Progenitor cell of endocrine pancreas (in vitro differentiated cells): ENCODE data around the gene OSGIN1. TPM values are rescaled to one million over a fixed set of nuclear protein-coding genes. Genes with fewer than 3 reads are reported as not detected.

Experiments used
- DNase-seq: peaks from one replicate; pipeline ENCODE4 v3.0.0; 2021; ENCODE audit warnings: low spot score; ENCODE audit not compliant: unreplicated experiment
- H3K27ac Mint-ChIP-seq: 2 replicates; pipeline ENCODE4 v1.8.0; 2021; ENCODE audit warnings: mild to moderate bottlenecking, moderate library complexity, mixed read lengths
- H3K27me3 Mint-ChIP-seq: 2 replicates; pipeline ENCODE4 v1.8.0; 2021; ENCODE audit warnings: mixed read lengths
- H3K36me3 Mint-ChIP-seq: 2 replicates; pipeline ENCODE4 v1.8.0; 2022; ENCODE audit warnings: mixed read lengths; ENCODE audit not compliant: insufficient read depth
- H3K4me1 Mint-ChIP-seq: 2 replicates; pipeline ENCODE4 v1.8.0; 2021; ENCODE audit warnings: low read depth, mixed read lengths
- H3K4me3 Mint-ChIP-seq: 2 replicates; pipeline ENCODE4 v1.8.0; 2021; ENCODE audit warnings: low read depth, mild to moderate bottlenecking, moderate library complexity, mixed read lengths
- H3K9me3 Mint-ChIP-seq: 2 replicates; pipeline ENCODE4 v1.8.0; 2021; ENCODE audit warnings: low read depth, mixed read lengths
- CTCF ChIP-seq: fragments of 200-600 bp; sonication (generic); IDR thresholded peaks from one replicate; pipeline ENCODE4 v1.5.0; 2021; ENCODE audit warnings: antibody characterized with exemption, mild to moderate bottlenecking; ENCODE audit not compliant: unreplicated experiment
- total RNA-seq: library from RNA; stranded (reverse); gene quantifications from 2 replicates; pipeline ENCODE4 v1.2.1, GENCODE V29; 2021

Gene OSGIN1
- total RNA-seq, 1 donor from 2014 or later, result 2.7 TPM

- Mint-ChIP-seq H3K9me3 (no peaks in the 10 kb centered on the region), H3K27me3 (peaks cover 13% of the 10 kb centered on the region), H3K27ac (no peak overlapping the region), H3K4me3 (no peak overlapping the region), H3K4me1 (peaks cover 7% of the 10 kb centered on the region), H3K36me3 (peaks cover 12% of the 10 kb centered on the region)
- no peak for TF ChIP-seq CTCF
- DNase-seq, result no peak
Observed at GRCh38 chr16:83936581-83937165, 16.4 kb upstream of the OSGIN1 start.

GRCh38 chr16:83937267-83937666 is 15.8 kb upstream of the OSGIN1 start:
- DNase-seq, result no peak
- no peak overlapping the region for H3K27ac Mint-ChIP-seq
- no peak overlapping the region for H3K4me3 Mint-ChIP-seq
- TF ChIP-seq CTCF, result no peak
- peaks cover 12% of the 10 kb centered on the region for H3K36me3 Mint-ChIP-seq
- peaks cover 7% of the 10 kb centered on the region for H3K4me1 Mint-ChIP-seq
- H3K9me3 Mint-ChIP-seq, result no peaks in the 10 kb centered on the region
- H3K27me3 Mint-ChIP-seq, result peaks cover 13% of the 10 kb centered on the region

GRCh38 chr16:83937922-83938885 is 14.8 kb upstream of the OSGIN1 start:
- peaks cover 12% of the 10 kb centered on the region for H3K36me3 Mint-ChIP-seq
- H3K4me3 Mint-ChIP-seq, result no peak overlapping the region
- H3K9me3 Mint-ChIP-seq, result no peaks in the 10 kb centered on the region
- H3K4me1 Mint-ChIP-seq, result peaks cover 14% of the 10 kb centered on the region
- H3K27me3 Mint-ChIP-seq, result peaks cover 13% of the 10 kb centered on the region
- no peak for DNase-seq
- H3K27ac Mint-ChIP-seq, result no peak overlapping the region
- TF ChIP-seq CTCF, result no peak

- Mint-ChIP-seq H3K4me1 (peaks cover 24% of the 10 kb centered on the region), H3K27ac (no peak overlapping the region), H3K4me3 (no peak overlapping the region), H3K36me3 (peaks cover 12% of the 10 kb centered on the region), H3K27me3 (peaks cover 13% of the 10 kb centered on the region), H3K9me3 (no peaks in the 10 kb centered on the region)
- TF ChIP-seq CTCF, result no peak
- DNase-seq, result no peak
Observed at GRCh38 chr16:83939266-83939855, 13.7 kb upstream of the OSGIN1 start.

- TF ChIP-seq CTCF, result no peak
- no peaks in the 10 kb centered on the region for H3K9me3 Mint-ChIP-seq
- H3K27ac Mint-ChIP-seq, result peak overlapping the region; percentile 24
- H3K36me3 Mint-ChIP-seq, result peaks cover 12% of the 10 kb centered on the region
- DNase-seq, result no peak
- peaks cover 13% of the 10 kb centered on the region for H3K27me3 Mint-ChIP-seq
- H3K4me3 Mint-ChIP-seq, result no peak overlapping the region
- peaks cover 26% of the 10 kb centered on the region for H3K4me1 Mint-ChIP-seq
Observed at GRCh38 chr16:83940119-83940518, 12.9 kb upstream of the OSGIN1 start.
